ENCODE data around the gene GJA8.

GJA8 gene

DNA sequence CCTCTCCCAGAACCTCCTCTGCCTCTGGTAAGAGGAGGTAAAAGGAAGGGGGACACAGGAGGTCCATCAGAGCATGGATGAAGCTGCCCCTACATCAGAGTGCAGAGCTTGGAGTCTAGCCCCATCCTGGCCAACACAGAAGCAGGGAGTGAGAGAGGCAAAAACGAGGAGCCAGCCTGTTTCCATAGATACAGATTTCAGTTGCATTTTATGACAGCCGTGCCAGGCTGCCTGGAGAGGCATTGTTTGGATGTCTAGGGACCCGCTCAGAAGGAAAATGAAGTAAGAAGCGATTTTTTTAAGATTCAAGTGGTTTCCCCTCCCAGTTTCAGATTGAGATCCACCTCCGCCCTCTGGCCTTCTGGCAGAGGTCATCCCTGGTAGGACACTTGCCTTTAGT, 11.5 kb upstream of the GJA8 start:
- H3K27ac ChIP-seq: no peak overlapping the region
- TF ChIP-seq, protein P1, sequence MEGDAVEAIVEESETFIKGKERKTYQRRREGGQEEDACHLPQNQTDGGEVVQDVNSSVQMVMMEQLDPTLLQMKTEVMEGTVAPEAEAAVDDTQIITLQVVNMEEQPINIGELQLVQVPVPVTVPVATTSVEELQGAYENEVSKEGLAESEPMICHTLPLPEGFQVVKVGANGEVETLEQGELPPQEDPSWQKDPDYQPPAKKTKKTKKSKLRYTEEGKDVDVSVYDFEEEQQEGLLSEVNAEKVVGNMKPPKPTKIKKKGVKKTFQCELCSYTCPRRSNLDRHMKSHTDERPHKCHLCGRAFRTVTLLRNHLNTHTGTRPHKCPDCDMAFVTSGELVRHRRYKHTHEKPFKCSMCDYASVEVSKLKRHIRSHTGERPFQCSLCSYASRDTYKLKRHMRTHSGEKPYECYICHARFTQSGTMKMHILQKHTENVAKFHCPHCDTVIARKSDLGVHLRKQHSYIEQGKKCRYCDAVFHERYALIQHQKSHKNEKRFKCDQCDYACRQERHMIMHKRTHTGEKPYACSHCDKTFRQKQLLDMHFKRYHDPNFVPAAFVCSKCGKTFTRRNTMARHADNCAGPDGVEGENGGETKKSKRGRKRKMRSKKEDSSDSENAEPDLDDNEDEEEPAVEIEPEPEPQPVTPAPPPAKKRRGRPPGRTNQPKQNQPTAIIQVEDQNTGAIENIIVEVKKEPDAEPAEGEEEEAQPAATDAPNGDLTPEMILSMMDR (conservative IDR thresholded peaks at IDR 0.05): no peak

GRCh38 chr1:147892216-147892615, 10.4 kb upstream of the GJA8 start:
- TF ChIP-seq, protein P1 (conservative IDR thresholded peaks at IDR 0.05): no peak
- no peak overlapping the region for H3K27ac ChIP-seq

- TF ChIP-seq, protein P1 (conservative IDR thresholded peaks at IDR 0.05): peak; percentile 97
Observed at GRCh38 chr1:147892731-147893214, 9.8 kb upstream of the GJA8 start.

DNA sequence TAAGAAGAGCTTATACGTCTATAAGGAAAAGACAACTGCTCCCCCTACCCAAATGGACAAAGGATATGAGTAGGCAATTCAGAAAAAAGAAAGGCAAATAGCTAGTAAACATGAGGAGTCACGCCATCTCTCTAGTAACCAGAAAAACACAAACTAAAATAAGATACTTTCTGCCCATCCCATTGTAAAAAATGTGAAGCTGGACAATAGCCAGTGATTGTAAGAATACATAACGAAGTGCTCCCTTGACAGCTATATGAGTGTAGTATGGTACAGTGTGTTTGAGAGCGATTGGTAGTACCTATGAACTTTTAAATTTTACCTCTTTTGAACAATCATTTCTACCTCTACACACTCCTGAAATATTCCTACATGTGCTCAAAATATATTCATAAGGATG, 7.5 kb upstream of the GJA8 start:
- no peak overlapping the region for H3K27ac ChIP-seq
- TF ChIP-seq, protein P1 (conservative IDR thresholded peaks at IDR 0.05): no peak

More at GRCh38 chr1:147892731-147893214, 9.8 kb upstream of the GJA8 start:
- H3K27ac ChIP-seq: no peak overlapping the region

DNA sequence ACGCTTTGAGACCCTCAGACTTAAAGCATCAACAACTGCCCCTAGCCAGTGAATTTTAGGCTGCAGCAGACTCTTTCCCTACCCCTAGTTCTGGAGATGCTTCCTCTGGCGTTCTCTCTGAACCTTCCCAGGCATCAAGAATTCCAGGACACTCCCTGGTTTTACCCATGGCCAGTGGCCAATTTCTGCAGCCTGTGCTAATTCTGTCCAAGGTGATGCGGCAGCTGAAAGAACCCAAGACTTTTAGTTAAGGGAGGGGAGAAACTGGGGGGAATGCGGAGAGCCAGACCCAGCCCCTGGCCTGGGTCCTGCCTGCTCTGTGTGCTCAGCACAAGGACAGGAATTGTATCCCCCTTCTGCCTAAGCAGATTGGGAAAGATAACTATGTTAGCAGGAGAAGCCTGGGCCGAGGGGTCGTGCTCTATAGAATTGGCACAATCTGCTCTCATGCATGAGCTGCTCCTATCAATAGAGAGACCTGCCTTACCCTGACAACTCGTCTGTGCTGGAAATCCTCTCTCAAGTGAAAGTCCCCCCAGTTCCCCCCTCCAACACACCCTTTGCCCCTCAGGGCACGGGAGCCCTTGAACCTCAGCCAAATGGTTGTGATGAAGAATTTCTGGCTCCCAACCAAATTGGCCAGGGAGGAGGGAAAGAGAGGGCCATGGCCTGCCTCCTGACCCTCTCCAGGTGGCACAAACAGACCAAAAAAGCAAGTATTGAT, 5.4 kb upstream of the GJA8 start:
- no peak overlapping the region for H3K27ac ChIP-seq
- TF ChIP-seq, protein P1 (conservative IDR thresholded peaks at IDR 0.05): no peak

- TF ChIP-seq, protein P1 (conservative IDR thresholded peaks at IDR 0.05): no peak
- no peak overlapping the region for H3K27ac ChIP-seq
Observed at GRCh38 chr1:147897789-147898188, 4.8 kb upstream of the GJA8 start.

DNA sequence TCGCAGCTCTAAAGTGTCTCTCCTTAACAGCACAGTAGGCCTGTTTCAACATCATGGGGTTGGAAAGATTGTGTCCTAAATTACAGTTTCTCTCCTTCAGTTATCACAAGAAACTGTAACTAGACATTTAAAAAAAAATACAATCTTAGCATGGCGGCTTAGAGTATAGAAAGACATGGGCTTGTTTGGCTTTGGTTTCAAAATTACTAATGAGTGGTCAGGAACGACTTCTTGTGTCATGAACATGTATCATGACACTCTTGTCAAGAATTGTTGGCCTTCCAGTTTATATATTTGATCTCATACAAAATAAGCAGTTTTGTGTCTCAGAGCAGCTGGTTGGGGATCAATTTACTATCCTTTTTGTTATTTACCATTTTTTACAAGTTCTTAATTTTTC, 2.1 kb downstream of the GJA8 start:
- H3K27ac ChIP-seq: no peak overlapping the region

More for the DNA sequence above, 2.1 kb downstream of the GJA8 start:
- TF ChIP-seq, protein P1 (conservative IDR thresholded peaks at IDR 0.05): no peak
